K562 (cell line): ENCODE measurements around the gene RHPN2. TPM values are rescaled to one million over a fixed set of nuclear protein-coding genes. Genes with fewer than 3 reads are reported as not detected.

Experiments used
- ATAC-seq: fragments of 200-7000 bp; cut with Tn5 transposase; 3 replicates; pipeline ENCODE4 v1.9.1; 2020; ENCODE audit warnings: moderate library complexity
- BruUV-seq: library from RNA; stranded (reverse); fragments of 400-500 nt; replicated peaks from 2 replicates; lab custom pipeline; 2021; lab: Mats Ljungman, UMichigan
- CTCF ChIA-PET: fragments of 300-600 bp; formaldehyde crosslinking; extraction: SDS; loops from one replicate; lab custom pipeline; 2021; ENCODE audit warnings: low intra/inter-chr PET ratio; lab: Yijun Ruan, JAX
- POLR2A ChIA-PET: fragments of 300-600, 350-650 bp; sonication (Branson Sonifier 250); formaldehyde crosslinking; extraction: SDS; loops from one replicate; lab custom pipeline; 2021; ENCODE audit warnings: antibody characterized with exemption, inconsistent platforms; lab: Yijun Ruan, JAX
- DNase-seq, 4 experiments: peaks; one replicate each; pipeline versions ENCODE4 v3.0.0 to v3.0.0-alpha.2; 2011 to 2018; ENCODE audit warnings: low spot score in 3 of 4, mixed read lengths in 3 of 4; ENCODE audit errors: extremely low read depth in 1 of 4
- FAIRE-seq: peaks from 2 replicates; lab custom pipeline; 2011; peaks lifted over from hg19 to GRCh38; lab: Jason Lieb, UNC
- H2AFZ ChIP-seq: 2 replicates; pipeline ENCODE4 v1.6.0; 2011; ENCODE audit warnings: low read depth, low read length, control low read depth, inconsistent platforms
- H3K27ac ChIP-seq: fragments of 200-600 bp; 3 replicates; pipeline ENCODE4 v1.8.0; 2011; ENCODE audit warnings: low read depth, mild to moderate bottlenecking, control low read depth, inconsistent platforms, low read length, moderate library complexity, mixed read lengths; ENCODE audit errors: extremely low read depth
- H3K27me3 ChIP-seq, 2 experiments: fragments of 300-600 bp in 1 of 2; 2 replicates in 1 of 2; 3 replicates in 1 of 2; pipeline versions ENCODE4 v1.6.0 to v1.8.0; 2011; ENCODE audit warnings: inconsistent platforms in 2 of 2, low read length in 2 of 2, mild to moderate bottlenecking in 1 of 2, mixed read lengths in 1 of 2, moderate library complexity in 1 of 2; ENCODE audit not compliant: control insufficient read depth in 2 of 2, insufficient read depth in 2 of 2
- H3K36me3 ChIP-seq: fragments of 300-600 bp; 3 replicates; pipeline ENCODE4 v1.8.0; 2011; ENCODE audit warnings: mild to moderate bottlenecking, low read length, inconsistent platforms; ENCODE audit not compliant: control insufficient read depth, insufficient read depth
- H3K4me1 ChIP-seq, 2 experiments: fragments of 200-600 bp in 1 of 2; replicated peaks in 1 of 2; 2 replicates in 1 of 2; 3 replicates in 1 of 2; pipeline versions ENCODE4 v1.5.1 to v1.8.0; 2011; ENCODE audit warnings: inconsistent platforms in 2 of 2, low read length in 2 of 2, mild to moderate bottlenecking in 1 of 2, mixed read lengths in 1 of 2, moderate library complexity in 1 of 2; ENCODE audit not compliant: control insufficient read depth in 2 of 2, insufficient read depth in 2 of 2
- H3K4me2 ChIP-seq: 2 replicates; pipeline ENCODE4 v1.6.1; 2011; ENCODE audit warnings: low read length, control low read depth, inconsistent platforms, mixed read lengths; ENCODE audit not compliant: insufficient read depth
- H3K4me3 ChIP-seq: fragments of 200-600 bp; sonication (generic), shearing (Covaris generic); 2 replicates; pipeline ENCODE4 v1.5.1; 2016; ENCODE audit warnings: control low read depth, inconsistent platforms
- H3K79me2 ChIP-seq: fragments of 200-600 bp; 3 replicates; pipeline ENCODE4 v1.8.0; 2011; ENCODE audit warnings: low read length, inconsistent platforms; ENCODE audit not compliant: control insufficient read depth, insufficient read depth
- H3K9ac ChIP-seq, 2 experiments: 2 replicates each; pipeline versions ENCODE4 v1.6.0 to v1.6.1; 2011; ENCODE audit warnings: low read depth in 2 of 2, low read length in 2 of 2, control low read depth in 1 of 2, inconsistent platforms in 1 of 2, mild to moderate bottlenecking in 1 of 2, mixed read lengths in 1 of 2; ENCODE audit not compliant: insufficient read depth in 1 of 2
- H3K9me1 ChIP-seq: one replicate; pipeline ENCODE4 v1.6.0; 2011; ENCODE audit warnings: inconsistent platforms, mild to moderate bottlenecking, low read length, moderate library complexity; ENCODE audit not compliant: control insufficient read depth, insufficient read depth
- H3K9me3 ChIP-seq: replicated peaks from 2 replicates; pipeline ENCODE4 v1.5.1; 2011; ENCODE audit warnings: low read depth, low read length, inconsistent platforms; ENCODE audit not compliant: control insufficient read depth, insufficient read depth
- H4K20me1 ChIP-seq: replicated peaks from 2 replicates; pipeline ENCODE4 v1.6.1; 2011; ENCODE audit warnings: low read length, inconsistent platforms, mixed read lengths; ENCODE audit not compliant: control insufficient read depth, insufficient read depth
- ATF3 ChIP-seq, 2 experiments: fragments of 450-650 bp in 1 of 2; sonication (generic) in 1 of 2; formaldehyde crosslinking in 1 of 2; IDR thresholded peaks in 1 of 2; conservative IDR thresholded peaks in 1 of 2; 2 replicates each; pipeline versions ENCODE4 v1.6.1 to v1.8.1; 2016 to 2023; ENCODE audit warnings: mild to moderate bottlenecking in 2 of 2, moderate library complexity in 2 of 2, inconsistent platforms in 1 of 2, missing genetic modification reagents in 1 of 2
- CBX3 ChIP-seq, 2 experiments: IDR thresholded peaks; 1 replicate in 1 of 2; 2 replicates in 1 of 2; pipeline ENCODE4 v1.6.1; 2012; ENCODE audit warnings: inconsistent platforms in 2 of 2, low read length in 2 of 2, borderline replicate concordance in 1 of 2, control low read depth in 1 of 2
- CTCFL ChIP-seq: IDR thresholded peaks from 2 replicates; pipeline ENCODE4 v1.6.1; 2011; ENCODE audit warnings: borderline replicate concordance, low read depth, mild to moderate bottlenecking, moderate library complexity, low read length; ENCODE audit not compliant: insufficient read depth, poor library complexity, severe bottlenecking
- KAT7 ChIP-seq: sonication (generic); formaldehyde crosslinking; IDR thresholded peaks from 2 replicates; pipeline ENCODE4 v1.8.0; 2022; ENCODE audit warnings: missing genetic modification reagents, mild to moderate bottlenecking, borderline replicate concordance
- NCOA6 ChIP-seq: fragments of 450-650 bp; IDR thresholded peaks from 2 replicates; pipeline ENCODE4 v1.6.1; 2017; ENCODE audit warnings: mild to moderate bottlenecking
- NFRKB ChIP-seq: fragments of 450-650 bp; IDR thresholded peaks from 2 replicates; pipeline ENCODE4 v1.6.1; 2016; ENCODE audit warnings: low read depth
- PTBP1 ChIP-seq: fragments of 200-400 bp; formaldehyde crosslinking; IDR thresholded peaks from 2 replicates; pipeline ENCODE4 v1.6.1; 2017; ENCODE audit warnings: low read depth, low read length
- PYGO2 ChIP-seq: fragments of 450-650 bp; IDR thresholded peaks from 2 replicates; pipeline ENCODE4 v1.6.1; 2016; ENCODE audit warnings: mild to moderate bottlenecking, missing genetic modification characterization, moderate library complexity, missing compliant biosample characterization
- RHOXF2B ChIP-seq: fragments of 250-450 bp; sonication (Bioruptor Pico); conservative IDR thresholded peaks from 2 replicates; pipeline ENCODE4 v1.5.1; 2021
- SMARCA5 ChIP-seq: fragments of 450-650 bp; IDR thresholded peaks from 2 replicates; pipeline ENCODE4 v1.6.1; 2016
- TAF15 ChIP-seq: fragments of 200-400 bp; formaldehyde crosslinking; IDR thresholded peaks from 2 replicates; pipeline ENCODE4 v1.6.1; 2017; ENCODE audit warnings: mild to moderate bottlenecking, low read depth, low read length, moderate library complexity
- THRAP3 ChIP-seq: fragments of 450-650 bp; IDR thresholded peaks from 2 replicates; pipeline ENCODE4 v1.6.1; 2016; ENCODE audit warnings: mild to moderate bottlenecking, inconsistent platforms, borderline replicate concordance
- ZFP36 ChIP-seq: fragments of 150-350 bp; IDR thresholded peaks from 2 replicates; pipeline ENCODE4 v1.6.1; 2018; ENCODE audit warnings: low read length, low read depth; ENCODE audit not compliant: partially characterized antibody
- ZNF239 ChIP-seq: fragments of 250-450 bp; sonication (Bioruptor Pico); IDR thresholded peaks from 2 replicates; pipeline ENCODE4 v1.4.0; 2020; ENCODE audit warnings: mild to moderate bottlenecking
- ZNF717 ChIP-seq: fragments of 250-450 bp; sonication (Bioruptor Pico); IDR thresholded peaks from 2 replicates; pipeline ENCODE4 v1.5.0; 2021
- WGBS: fragments of 100-300 bp; shearing (Covaris generic); methylation state at CpG from one replicate; pipeline ENCODE4 v1.1.6; 2016; ENCODE audit warnings: low coverage, mixed read lengths; ENCODE audit not compliant: insufficient coverage; ENCODE audit errors: missing lambda C conversion rate; 5-methylcytosine and 5-hydroxymethylcytosine counted together
- in situ Hi-C: fragments of 300-500 bp; cut with MboI; formaldehyde crosslinking; loops from 4 replicates; pipeline ENCODE4 v1.15.0; 2018; ENCODE audit warnings: inconsistent platforms, mixed read lengths
- intact Hi-C: fragments of 100-400 bp; cut with micrococcal nuclease; formaldehyde crosslinking; loops from 2 replicates; pipeline ENCODE4 v1.14.2; 2022
- polyA plus RNA-seq, 8 experiments: library from polyadenylated mRNA; depleted of rRNA in 4 of 8; stranded (reverse) in 5 of 8; unstranded in 3 of 8; fragments of >200 nt; fragmentation: Nextera tagmentation in 2 of 8; fragmentation: Illumina TruSeq in 1 of 8; extraction: Ambion mirVana in 2 of 8; extraction: Trizol in 1 of 8; gene quantifications; 2 replicates each; pipeline versions ENCODE4 v1.2.1 to v1.2.3, GENCODE V29; 2011 to 2014; ENCODE audit warnings: inconsistent platforms in 1 of 8, missing spikeins in 1 of 8
- total RNA-seq, 7 experiments: library from RNA; depleted of rRNA in 6 of 7; stranded (reverse); fragments of >200 nt in 6 of 7; fragmentation: Illumina TruSeq in 2 of 7; extraction: Trizol in 2 of 7; gene quantifications; 2 replicates each; pipeline versions ENCODE4 v1.2.1 to v1.2.3, GENCODE V29; 2011 to 2021; ENCODE audit warnings: low replicate concordance in 1 of 7
- TF ChIP-seq, protein P1 (sequence below): sonication (generic); IDR thresholded peaks from 2 replicates; pipeline ENCODE4 v1.6.1; 2016
- TF ChIP-seq, protein P2 (sequence below): fragments of 250-450 bp; sonication (Bioruptor Pico); IDR thresholded peaks from 2 replicates; pipeline ENCODE4 v1.8.0; 2022; ENCODE audit warnings: inconsistent platforms, mild to moderate bottlenecking, moderate library complexity, borderline replicate concordance

Gene RHPN2
- total and polyA plus RNA-seq, 9 of the 15 experiments (the other 6 are each of a cell fraction or from before 2014, with no cell fraction given) = 0.63 to 9.9 (median 3.2) TPM

- Histone ChIP-seq H3K27ac (no peak overlapping the region), H3K4me3 (no peak overlapping the region), H3K4me2 (no peak overlapping the region), H3K4me1 (no peaks in the 10 kb centered on the region; a peak in 1 of 5 replicates), H3K9ac (no peak overlapping the region), H3K27me3 (no peaks in the 10 kb centered on the region), H3K79me2 (no peaks in the 10 kb centered on the region), H4K20me1 (no peaks in the 10 kb centered on the region), H3K9me1 (no peaks in the 10 kb centered on the region), H3K9me3 (no peaks in the 10 kb centered on the region), H2AFZ (no peak overlapping the region), H3K36me3 (no peaks in the 10 kb centered on the region)
- no TSS peak for BruUV-seq
- intact Hi-C loops = no loop called here
- POLR2A ChIA-PET = no interaction called here
- in situ Hi-C loops = no loop called here
- WGBS = 71% methylated on average over 1 of the region's 1 CpG
- DNase-seq (no peak), FAIRE-seq (no peak), ATAC-seq (peak; percentile 35; the same call in 1 of the 3 replicates)
- CTCF ChIA-PET = no interaction called here
- no peak for TF ChIP-seq ZNF239 (CRISPR knock-in tag)
- TF ChIP-seq, protein P1, sequence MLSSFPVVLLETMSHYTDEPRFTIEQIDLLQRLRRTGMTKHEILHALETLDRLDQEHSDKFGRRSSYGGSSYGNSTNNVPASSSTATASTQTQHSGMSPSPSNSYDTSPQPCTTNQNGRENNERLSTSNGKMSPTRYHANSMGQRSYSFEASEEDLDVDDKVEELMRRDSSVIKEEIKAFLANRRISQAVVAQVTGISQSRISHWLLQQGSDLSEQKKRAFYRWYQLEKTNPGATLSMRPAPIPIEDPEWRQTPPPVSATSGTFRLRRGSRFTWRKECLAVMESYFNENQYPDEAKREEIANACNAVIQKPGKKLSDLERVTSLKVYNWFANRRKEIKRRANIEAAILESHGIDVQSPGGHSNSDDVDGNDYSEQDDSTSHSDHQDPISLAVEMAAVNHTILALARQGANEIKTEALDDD = 0 out of 2 replicates have a peak, but pooled peaks have one; percentile 66
- no peak for TF ChIP-seq THRAP3
- TF ChIP-seq ZFP36 = peak; percentile 72
- TF ChIP-seq TAF15 = no peak
- TF ChIP-seq RHOXF2B (CRISPR knock-in tag) = no peak
- TF ChIP-seq ZNF717 (CRISPR knock-in tag) = no peak
- TF ChIP-seq PTBP1 = no peak
- no peak for TF ChIP-seq ATF3 (IDR thresholded peaks at IDR 0.05)
- TF ChIP-seq ATF3 (CRISPR knock-in tag; conservative IDR thresholded peaks at IDR 0.05) = no peak
- TF ChIP-seq SMARCA5 = 0 out of 2 replicates have a peak, but pooled peaks have one; percentile 64
- no peak for TF ChIP-seq PYGO2
- no peak for TF ChIP-seq KAT7 (CRISPR knock-in tag)
- TF ChIP-seq CBX3 (IDR thresholded peaks at IDR 0.05; ENCODE audit: borderline replicate concordance in 1 of 2, low read length in 2 of 2) = no peak
- no peak for TF ChIP-seq NFRKB
- TF ChIP-seq NCOA6 = no peak
- TF ChIP-seq, protein P2, sequence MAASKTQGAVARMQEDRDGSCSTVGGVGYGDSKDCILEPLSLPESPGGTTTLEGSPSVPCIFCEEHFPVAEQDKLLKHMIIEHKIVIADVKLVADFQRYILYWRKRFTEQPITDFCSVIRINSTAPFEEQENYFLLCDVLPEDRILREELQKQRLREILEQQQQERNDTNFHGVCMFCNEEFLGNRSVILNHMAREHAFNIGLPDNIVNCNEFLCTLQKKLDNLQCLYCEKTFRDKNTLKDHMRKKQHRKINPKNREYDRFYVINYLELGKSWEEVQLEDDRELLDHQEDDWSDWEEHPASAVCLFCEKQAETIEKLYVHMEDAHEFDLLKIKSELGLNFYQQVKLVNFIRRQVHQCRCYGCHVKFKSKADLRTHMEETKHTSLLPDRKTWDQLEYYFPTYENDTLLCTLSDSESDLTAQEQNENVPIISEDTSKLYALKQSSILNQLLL (CRISPR knock-in tag) = no peak
- TF ChIP-seq CTCFL = no peak
These were observed 24.9 kb downstream of the RHPN2 start for GRCh38 chr19:33039815-33040214.
